Measurements from ENCODE around the gene N4BP2.

Gene N4BP2

DNA sequence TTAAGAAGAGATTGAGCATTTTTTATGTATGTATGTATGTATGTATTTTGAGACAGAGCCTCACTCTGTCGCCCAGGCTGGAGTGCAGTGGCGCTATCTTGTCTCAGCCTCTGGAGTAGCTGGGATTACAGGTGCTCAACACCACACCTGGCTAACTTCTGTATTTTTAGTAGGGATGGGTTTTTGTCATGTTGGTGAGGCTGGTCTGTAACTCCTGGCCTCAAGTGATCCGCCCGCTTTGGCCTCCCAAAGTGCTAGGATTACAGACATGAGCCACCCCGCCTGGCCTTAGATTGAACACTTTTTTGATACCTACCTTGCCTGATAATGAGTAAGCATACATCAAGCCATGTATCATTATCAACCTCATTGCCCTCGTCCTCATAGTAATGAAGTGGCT lies 2.7 kb downstream of the N4BP2 start:
- Histone ChIP-seq H3K9ac (no peak overlapping the region), H3K79me2 (ENCODE audit: insufficient read depth, low read depth) (peaks cover 18% of the 10 kb centered on the region; the same call in 1 of the 2 replicates), H3K4me2 (no peak overlapping the region), H3K27me3 (ENCODE audit: insufficient read depth, low read depth) (no peaks in the 10 kb centered on the region), H2AFZ (ENCODE audit: low read depth) (no peak overlapping the region), H3K27ac (no peak overlapping the region), H3K4me1 (ENCODE audit: low read depth, poor library complexity, severe bottlenecking) (peaks cover 16% of the 10 kb centered on the region), H4K20me1 (ENCODE audit: insufficient read depth) (no peaks in the 10 kb centered on the region), H3K4me3 (IDR thresholded peaks at IDR 0.05; ENCODE audit: insufficient read depth, low read depth, low read length) (no peak overlapping the region), H3K36me3 (ENCODE audit: insufficient read depth) (no peaks in the 10 kb centered on the region)
- TF ChIP-seq, protein P1, sequence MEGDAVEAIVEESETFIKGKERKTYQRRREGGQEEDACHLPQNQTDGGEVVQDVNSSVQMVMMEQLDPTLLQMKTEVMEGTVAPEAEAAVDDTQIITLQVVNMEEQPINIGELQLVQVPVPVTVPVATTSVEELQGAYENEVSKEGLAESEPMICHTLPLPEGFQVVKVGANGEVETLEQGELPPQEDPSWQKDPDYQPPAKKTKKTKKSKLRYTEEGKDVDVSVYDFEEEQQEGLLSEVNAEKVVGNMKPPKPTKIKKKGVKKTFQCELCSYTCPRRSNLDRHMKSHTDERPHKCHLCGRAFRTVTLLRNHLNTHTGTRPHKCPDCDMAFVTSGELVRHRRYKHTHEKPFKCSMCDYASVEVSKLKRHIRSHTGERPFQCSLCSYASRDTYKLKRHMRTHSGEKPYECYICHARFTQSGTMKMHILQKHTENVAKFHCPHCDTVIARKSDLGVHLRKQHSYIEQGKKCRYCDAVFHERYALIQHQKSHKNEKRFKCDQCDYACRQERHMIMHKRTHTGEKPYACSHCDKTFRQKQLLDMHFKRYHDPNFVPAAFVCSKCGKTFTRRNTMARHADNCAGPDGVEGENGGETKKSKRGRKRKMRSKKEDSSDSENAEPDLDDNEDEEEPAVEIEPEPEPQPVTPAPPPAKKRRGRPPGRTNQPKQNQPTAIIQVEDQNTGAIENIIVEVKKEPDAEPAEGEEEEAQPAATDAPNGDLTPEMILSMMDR (conservative IDR thresholded peaks at IDR 0.05; ENCODE audit: low read depth, low read length), result no peak

- TF ChIP-seq, protein P1 (conservative IDR thresholded peaks at IDR 0.05; ENCODE audit: low read depth, low read length), result no peak
- H4K20me1 ChIP-seq (ENCODE audit: insufficient read depth), result no peaks in the 10 kb centered on the region
- no peaks in the 10 kb centered on the region for H3K79me2 ChIP-seq (ENCODE audit: insufficient read depth, low read depth)
Measured at GRCh38 chr4:40065010-40065409, 8.4 kb downstream of the N4BP2 start.

GRCh38 chr4:40066651-40067050 lies 10.0 kb downstream of the N4BP2 start:
- H4K20me1 ChIP-seq (ENCODE audit: insufficient read depth), result no peaks in the 10 kb centered on the region
- TF ChIP-seq, protein P1 (conservative IDR thresholded peaks at IDR 0.05; ENCODE audit: low read depth, low read length), result no peak

More at GRCh38 chr4:40065010-40065409, 8.4 kb downstream of the N4BP2 start:
- no peak overlapping the region for H3K4me3 ChIP-seq (IDR thresholded peaks at IDR 0.05; ENCODE audit: insufficient read depth, low read depth, low read length)
- H3K9ac ChIP-seq, result no peak overlapping the region
- H3K4me1 ChIP-seq (ENCODE audit: low read depth, poor library complexity, severe bottlenecking), result peaks cover 4% of the 10 kb centered on the region
- H3K27ac ChIP-seq, result no peak overlapping the region
- no peak overlapping the region for H3K4me2 ChIP-seq
- H3K36me3 ChIP-seq (ENCODE audit: insufficient read depth), result no peaks in the 10 kb centered on the region
- H3K27me3 ChIP-seq (ENCODE audit: insufficient read depth, low read depth), result no peaks in the 10 kb centered on the region
- no peak overlapping the region for H2AFZ ChIP-seq (ENCODE audit: low read depth)

GRCh38 chr4:40070387-40070786 lies 13.7 kb downstream of the N4BP2 start:
- H3K36me3 ChIP-seq (ENCODE audit: insufficient read depth), result no peaks in the 10 kb centered on the region
- H3K4me2 ChIP-seq, result no peak overlapping the region
- no peak overlapping the region for H2AFZ ChIP-seq (ENCODE audit: low read depth)
- TF ChIP-seq, protein P1 (conservative IDR thresholded peaks at IDR 0.05; ENCODE audit: low read depth, low read length), result no peak
- H3K9ac ChIP-seq, result no peak overlapping the region
- H3K27me3 ChIP-seq (ENCODE audit: insufficient read depth, low read depth), result no peaks in the 10 kb centered on the region
- H3K79me2 ChIP-seq (ENCODE audit: insufficient read depth, low read depth), result no peaks in the 10 kb centered on the region
- H4K20me1 ChIP-seq (ENCODE audit: insufficient read depth), result no peaks in the 10 kb centered on the region
- peaks cover 4% of the 10 kb centered on the region for H3K4me1 ChIP-seq (ENCODE audit: low read depth, poor library complexity, severe bottlenecking)
- no peak overlapping the region for H3K4me3 ChIP-seq (IDR thresholded peaks at IDR 0.05; ENCODE audit: insufficient read depth, low read depth, low read length)
- no peak overlapping the region for H3K27ac ChIP-seq

More at GRCh38 chr4:40066651-40067050, 10.0 kb downstream of the N4BP2 start:
- H3K79me2 ChIP-seq (ENCODE audit: insufficient read depth, low read depth), result no peaks in the 10 kb centered on the region
- H3K36me3 ChIP-seq (ENCODE audit: insufficient read depth), result no peaks in the 10 kb centered on the region
- no peak overlapping the region for H3K4me3 ChIP-seq (IDR thresholded peaks at IDR 0.05; ENCODE audit: insufficient read depth, low read depth, low read length)
- no peak overlapping the region for H3K27ac ChIP-seq
- H3K9ac ChIP-seq, result no peak overlapping the region
- H2AFZ ChIP-seq (ENCODE audit: low read depth), result no peak overlapping the region
- no peaks in the 10 kb centered on the region for H3K27me3 ChIP-seq (ENCODE audit: insufficient read depth, low read depth)
- H3K4me1 ChIP-seq (ENCODE audit: low read depth, poor library complexity, severe bottlenecking), result peaks cover 4% of the 10 kb centered on the region
- H3K4me2 ChIP-seq, result no peak overlapping the region

Data from KMS-11 (cell line).